Measurements from ENCODE around the gene LRRIQ4. TPM values are rescaled to one million over a fixed set of nuclear protein-coding genes. Genes with fewer than 3 reads are reported as not detected.

The LRRIQ4 gene
- total RNA-seq, 4 donors from 2014 or later: not detected

DNA sequence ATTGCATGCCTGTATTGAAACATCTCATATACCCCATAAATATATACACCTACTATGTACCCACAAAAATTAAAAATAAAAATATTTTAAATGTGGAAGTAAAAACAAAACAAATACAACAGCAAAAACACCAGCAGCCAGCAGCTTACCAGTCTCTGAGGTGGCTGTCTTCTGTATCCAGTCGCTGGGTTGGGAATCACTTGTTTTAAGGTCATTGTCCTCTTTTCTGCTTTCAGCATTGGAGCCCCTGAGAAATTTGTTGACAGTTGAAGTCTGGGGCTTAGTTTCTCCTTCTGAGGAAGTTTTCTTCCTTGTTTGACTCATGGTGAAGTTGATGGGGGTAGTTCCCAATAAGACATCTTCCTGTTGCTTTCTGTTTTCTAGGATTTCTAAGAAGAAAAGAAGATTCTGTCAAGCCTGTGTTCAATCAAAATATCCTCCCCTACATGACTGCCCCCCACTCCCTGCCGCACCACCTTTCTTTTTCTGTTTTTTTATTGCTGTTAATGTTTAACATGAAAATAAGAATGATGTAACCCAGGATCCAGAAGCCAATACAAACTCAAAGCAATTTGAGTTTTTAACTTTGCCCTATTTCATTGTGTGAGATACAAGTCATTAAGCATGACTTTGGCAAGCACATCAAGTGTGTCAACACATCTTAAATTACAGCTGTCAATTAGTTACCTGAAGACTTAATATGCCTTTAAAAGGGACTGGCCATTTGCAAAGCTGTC is 57.0 kb downstream of the LRRIQ4 start, which contains the start of gene LRRC31:
LRRC31 (minus strand) TSS at position 452 of the 737 bp plus-strand sequence; CDS start at position 324, 128 bp downstream.
- WGBS, 2 donors (ENCODE audit: low coverage in 1 of 2): 73 to 88% methylated on average over 2 of the region's 2 CpGs
- H3K4me3 ChIP-seq: no peak within 1 kb of the TSS
- H3K9me3 ChIP-seq: no peaks in the 10 kb centered on the region
- H3K36me3 ChIP-seq: no peaks in the 10 kb centered on the region
- no peak within 1 kb of the TSS for H3K27ac ChIP-seq
- no peak for ATAC-seq
- no peaks in the 10 kb centered on the region for H3K27me3 ChIP-seq
- H3K4me1 ChIP-seq: no peaks in the 10 kb centered on the region
- no peak for TF ChIP-seq EP300 (IDR thresholded peaks at IDR 0.05)
- TF ChIP-seq CTCF (IDR thresholded peaks at IDR 0.05): no peak
- no peak for TF ChIP-seq POLR2AphosphoS5 (IDR thresholded peaks at IDR 0.05)
- TF ChIP-seq POLR2A (IDR thresholded peaks at IDR 0.05): no peak

DNA sequence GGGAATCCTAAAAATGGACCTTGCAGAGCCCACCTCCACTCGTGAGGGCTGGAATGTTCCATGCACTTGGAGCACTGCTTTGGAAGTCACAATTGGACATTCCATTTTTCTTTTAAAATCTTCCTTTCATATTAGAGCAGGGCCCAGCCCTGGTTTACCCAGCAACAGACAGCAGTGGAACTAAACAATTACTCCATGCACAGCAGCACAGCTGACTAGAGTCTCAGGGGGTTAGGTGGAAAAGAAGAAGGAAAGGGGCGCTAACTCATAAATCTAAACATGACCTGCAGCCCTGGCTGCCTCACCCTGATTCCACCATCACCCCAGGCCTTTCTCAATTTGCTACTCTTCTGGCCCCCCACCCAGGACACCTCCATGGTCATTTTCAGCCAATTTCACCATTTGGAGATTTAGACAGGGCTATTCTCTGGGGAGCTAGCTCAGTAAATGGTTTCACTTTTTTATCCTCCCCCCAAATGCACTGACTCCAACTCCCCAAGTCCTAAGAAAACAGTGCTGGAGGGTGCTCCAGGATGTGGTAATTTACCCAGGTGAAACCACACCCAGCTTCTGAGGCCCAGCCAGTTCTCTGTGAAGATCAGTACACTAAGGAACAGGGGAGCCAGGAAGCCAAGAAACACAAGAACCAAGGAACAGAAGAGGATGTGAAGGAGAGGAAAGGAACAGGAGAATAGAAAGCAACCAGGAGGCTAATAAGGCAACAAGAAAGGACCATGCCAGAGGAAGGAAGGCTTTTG is 58.6 kb downstream of the LRRIQ4 start:
- Histone ChIP-seq H3K4me3 (no peak overlapping the region), H3K27ac (no peak overlapping the region), H3K27me3 (no peaks in the 10 kb centered on the region), H3K4me1 (no peaks in the 10 kb centered on the region), H3K9me3 (no peaks in the 10 kb centered on the region), H3K36me3 (no peaks in the 10 kb centered on the region)
- 58 to 100% methylated on average over 1 to 2 of the region's 2 CpGs for WGBS, 2 donors (ENCODE audit: low coverage in 1 of 2)
- no peak for ATAC-seq
- TF ChIP-seq CTCF (IDR thresholded peaks at IDR 0.05) (no peak), POLR2AphosphoS5 (IDR thresholded peaks at IDR 0.05) (no peak), POLR2A (IDR thresholded peaks at IDR 0.05) (no peak), EP300 (IDR thresholded peaks at IDR 0.05) (no peak)

GRCh38 chr3:169879013-169879557 is 66.4 kb downstream of the LRRIQ4 start:
- Histone ChIP-seq H3K27ac (no peak overlapping the region), H3K9me3 (no peaks in the 10 kb centered on the region), H3K4me3 (no peak overlapping the region), H3K36me3 (no peaks in the 10 kb centered on the region), H3K27me3 (no peaks in the 10 kb centered on the region), H3K4me1 (no peaks in the 10 kb centered on the region)
- WGBS, 2 donors (ENCODE audit: low coverage in 1 of 2): 71 to 76% methylated on average over 6 to 7 of the region's 8 CpGs
- TF ChIP-seq POLR2AphosphoS5 (IDR thresholded peaks at IDR 0.05) (no peak), EP300 (IDR thresholded peaks at IDR 0.05) (no peak), CTCF (IDR thresholded peaks at IDR 0.05) (no peak), POLR2A (IDR thresholded peaks at IDR 0.05) (no peak)
- ATAC-seq: no peak

DNA sequence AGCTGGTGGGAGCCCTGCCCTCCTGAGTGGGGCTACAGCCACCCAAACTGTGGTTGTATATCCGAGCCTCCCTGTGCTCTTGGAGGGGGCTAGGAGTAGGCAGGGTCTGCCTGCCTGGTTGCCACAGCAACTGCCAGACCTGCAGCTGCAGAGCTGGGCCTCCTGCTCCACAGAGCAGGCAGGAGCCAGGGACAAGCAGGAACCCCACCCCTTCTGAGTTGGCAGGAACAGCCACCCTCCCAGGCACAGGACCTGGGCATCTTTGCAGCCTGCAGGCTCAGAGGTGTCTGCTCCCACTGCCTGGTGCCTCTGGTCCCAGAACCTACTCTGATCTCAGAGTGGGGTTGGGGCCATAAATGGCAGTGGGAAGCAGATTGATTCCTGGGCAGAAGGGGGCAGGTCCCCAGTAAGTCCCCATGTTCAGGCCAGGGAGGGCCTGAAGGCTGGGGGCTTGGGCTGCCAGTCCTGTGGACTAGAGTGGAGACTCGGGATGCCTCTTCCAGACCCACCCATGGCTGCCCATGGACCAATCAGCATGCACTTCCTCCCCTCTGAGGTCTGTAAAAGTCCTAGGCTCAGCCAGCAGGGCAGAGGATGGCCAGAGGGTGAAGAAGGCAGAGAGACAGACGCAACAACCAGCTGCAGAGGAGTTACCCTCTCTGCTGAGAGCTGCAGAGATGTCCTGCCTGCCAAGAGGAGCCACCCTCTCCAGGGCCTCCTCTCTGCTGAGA is 67.3 kb downstream of the LRRIQ4 start:
- WGBS, 2 donors (ENCODE audit: low coverage in 1 of 2): no CpG with 5 or more reads among the region's 3 CpGs
- no peak for TF ChIP-seq CTCF (IDR thresholded peaks at IDR 0.05)
- TF ChIP-seq POLR2A (IDR thresholded peaks at IDR 0.05): no peak
- no peak for TF ChIP-seq POLR2AphosphoS5 (IDR thresholded peaks at IDR 0.05)
- no peak for TF ChIP-seq EP300 (IDR thresholded peaks at IDR 0.05)

More for the DNA sequence above, 67.3 kb downstream of the LRRIQ4 start:
- ATAC-seq: no peak
- no peaks in the 10 kb centered on the region for H3K4me1 ChIP-seq
- H3K9me3 ChIP-seq: no peaks in the 10 kb centered on the region
- H3K4me3 ChIP-seq: no peak overlapping the region
- no peaks in the 10 kb centered on the region for H3K27me3 ChIP-seq
- H3K27ac ChIP-seq: no peak overlapping the region
- no peaks in the 10 kb centered on the region for H3K36me3 ChIP-seq
